ENCODE results near the gene CEACAM3.

- TF ChIP-seq POLR2A (IDR thresholded peaks at IDR 0.05) (no peak), POLR2AphosphoS5 (IDR thresholded peaks at IDR 0.05) (no peak)
Measured at GRCh38 chr19:41847351-41848105, 51.1 kb downstream of the CEACAM3 start.

All from transverse colon (tissue), 3 donors.